Spleen (tissue), 11 donors: ENCODE measurements around the gene RNF214. TPM values are rescaled to one million over a fixed set of nuclear protein-coding genes. Genes with fewer than 3 reads are reported as not detected.

Experiments
- DNase-seq: peaks from one replicate; pipeline ENCODE4 v3.0.0-alpha.2; 2020
- H3K27ac ChIP-seq, 8 donors: fragments of 200-600 bp; sonication (generic) in 7 of 8; 1 replicate in 4 of 8; 2 replicates in 4 of 8; pipeline versions ENCODE4 v1.5.0 to v1.8.0; 2016 to 2021; ENCODE audit warnings: inconsistent platforms in 4 of 8, mild to moderate bottlenecking in 4 of 8, moderate library complexity in 1 of 8
- H3K27me3 ChIP-seq, 7 donors: fragments of 200-600 bp; sonication (generic) in 6 of 7; replicated peaks in 1 of 7; 1 replicate in 4 of 7; 2 replicates in 3 of 7; pipeline versions ENCODE4 v1.5.0 to v1.8.0; 2016 to 2021; ENCODE audit warnings: inconsistent platforms in 3 of 7, mild to moderate bottlenecking in 1 of 7
- H3K36me3 ChIP-seq, 6 donors: fragments of 200-600 bp; sonication (generic) in 5 of 6; 1 replicate in 4 of 6; 2 replicates in 2 of 6; pipeline versions ENCODE4 v1.5.0 to v1.8.0; 2016 to 2021; ENCODE audit warnings: inconsistent platforms in 2 of 6
- H3K4me1 ChIP-seq, 6 donors: fragments of 200-600 bp; sonication (generic) in 5 of 6; 1 replicate in 3 of 6; 2 replicates in 3 of 6; pipeline versions ENCODE4 v1.5.0 to v1.8.0; 2016 to 2021; ENCODE audit warnings: inconsistent platforms in 3 of 6
- H3K4me3 ChIP-seq, 8 donors: fragments of 200-600 bp; sonication (generic) in 7 of 8; 1 replicate in 4 of 8; 2 replicates in 4 of 8; pipeline versions ENCODE4 v1.5.0 to v1.8.0; 2016 to 2021; ENCODE audit warnings: inconsistent platforms in 4 of 8, mild to moderate bottlenecking in 4 of 8, moderate library complexity in 2 of 8
- H3K9me3 ChIP-seq, 8 donors: fragments of 200-600 bp; sonication (generic) in 7 of 8; 1 replicate in 4 of 8; 2 replicates in 4 of 8; pipeline versions ENCODE4 v1.5.0 to v1.8.0; 2016 to 2021; ENCODE audit warnings: inconsistent platforms in 4 of 8
- CTCF ChIP-seq, 11 experiments: fragments of 200-600 bp in 7 of 11; fragments of 450-650 bp in 4 of 11; sonication (generic) in 4 of 11; IDR thresholded peaks in 8 of 11; conservative IDR thresholded peaks in 3 of 11; 1 replicate in 7 of 11; 2 replicates in 4 of 11; pipeline versions ENCODE4 v1.4.0 to v1.8.0; 2016 to 2021; ENCODE audit warnings: antibody characterized with exemption in 11 of 11, inconsistent platforms in 4 of 11, mild to moderate bottlenecking in 1 of 11
- POLR2A ChIP-seq, 3 donors: fragments of 450-650 bp; IDR thresholded peaks; one replicate each; pipeline ENCODE4 v1.5.1; 2017; ENCODE audit warnings: antibody characterized with exemption in 3 of 3, mild to moderate bottlenecking in 1 of 3
- POLR2AphosphoS5 ChIP-seq, 3 donors: sonication (generic); formaldehyde crosslinking; IDR thresholded peaks; one replicate each; pipeline ENCODE4 v1.5.1; 2017; ENCODE audit warnings: antibody characterized with exemption in 3 of 3
- WGBS, 5 donors: extraction: QIAGEN DNeasy Blood & Tissue Kit in 3 of 5; methylation state at CpG; one replicate each; pipeline versions ENCODE4 v1.1.5 to v1.1.7; 2013 to 2018; 5-methylcytosine and 5-hydroxymethylcytosine counted together
- intact Hi-C: fragments of 100-400 bp; cut with DNase I; formaldehyde crosslinking; loops from one replicate; pipeline ENCODE4 v1.15.0; 2023; ENCODE audit warnings: low total_unique reads
- polyA plus RNA-seq, 3 donors: library from polyadenylated mRNA; stranded (reverse); fragments of 200-250 nt; gene quantifications; one replicate each; pipeline ENCODE4 v1.2.1, GENCODE V29; 2013
- total RNA-seq, 7 donors: library from RNA; depleted of rRNA in 3 of 7; stranded (reverse); fragments of >200 nt in 3 of 7; fragmentation: NEBNext Ultra II Directional in 4 of 7; extraction: Animal tissue kit (Norgen Biotek cat#: 25700) in 4 of 7; gene quantifications; one replicate each; pipeline versions ENCODE4 v1.1.0 to v1.2.1, GENCODE V29; 2016 to 2021
- donor health status: healthy with polysubstance abuse.
- donor health status: DM: no; HTN: no; CAD: no; lungs with moderate emphysema.
- donor health status: DM: no; HTN: no; CAD: no.
- donor health status: Bipolar disorder and iron deficiency.
- donor health status: healthy.
- donor health status: DM: no; HTN: no; CAD: no.
- donor health status: DM: yes; HTN: yes; CAD: no.

The RNF214 gene
- total and polyA plus RNA-seq, 10 donors: 5.6 to 29.6 (median 19.6) TPM

GRCh38 chr11:117223741-117224689 lies 8.5 kb upstream of the RNF214 start:
- H3K4me3 ChIP-seq: no peak overlapping the region
- no peak for DNase-seq
- no peaks in the 10 kb centered on the region for H3K9me3 ChIP-seq
- H3K27me3 ChIP-seq: no peaks in the 10 kb centered on the region
- intact Hi-C loops: loop anchor here (10.0 kb wide), 2 partner anchors 119 to 349 kb away; no protein-coding TSS in a partner anchor
- peaks cover 1 to 77% (median 45%) of the 10 kb centered on the region in 6 donors for H3K4me1 ChIP-seq
- H3K36me3 ChIP-seq: peaks cover 2 to 100% (median 96%) of the 10 kb centered on the region in 6 donors
- peak overlapping the region in 3 of 8 donors; percentile 45 to 78 (median 76) for H3K27ac ChIP-seq
- WGBS, 5 donors: 79 to 89% (median 85%) methylated on average over 16 to 17 of the region's 17 CpGs
- TF ChIP-seq POLR2AphosphoS5 (IDR thresholded peaks at IDR 0.05): no peak
- no peak for TF ChIP-seq CTCF (IDR thresholded peaks at IDR 0.05 in 8 of 11, conservative IDR thresholded peaks at IDR 0.05 in 3 of 11)

GRCh38 chr11:117225553-117226170 lies 6.8 kb upstream of the RNF214 start:
- DNase-seq: no peak
- intact Hi-C loops: loop anchor here (10.0 kb wide), 2 partner anchors 121 to 351 kb away; no protein-coding TSS in a partner anchor
- H3K4me1 ChIP-seq: peaks cover 17 to 77% (median 53%) of the 10 kb centered on the region in 6 donors
- 92 to 97% (median 94%) methylated on average over 9 of the region's 9 CpGs for WGBS, 5 donors
- H3K9me3 ChIP-seq: no peaks in the 10 kb centered on the region
- no peak overlapping the region for H3K4me3 ChIP-seq
- TF ChIP-seq CTCF (IDR thresholded peaks at IDR 0.05 in 8 of 11, conservative IDR thresholded peaks at IDR 0.05 in 3 of 11) (no peak), POLR2A (IDR thresholded peaks at IDR 0.05) (no peak), POLR2AphosphoS5 (IDR thresholded peaks at IDR 0.05) (no peak)
- peaks cover 2 to 96% (median 88%) of the 10 kb centered on the region in 6 donors for H3K36me3 ChIP-seq
- H3K27ac ChIP-seq: no peak overlapping the region
- H3K27me3 ChIP-seq: no peaks in the 10 kb centered on the region

- Histone ChIP-seq H3K36me3 (peaks cover 2 to 86% (median 78%) of the 10 kb centered on the region in 6 donors), H3K9me3 (no peaks in the 10 kb centered on the region), H3K27me3 (no peaks in the 10 kb centered on the region), H3K4me1 (peaks cover 25 to 78% (median 59%) of the 10 kb centered on the region in 6 donors), H3K4me3 (no peak overlapping the region), H3K27ac (no peak overlapping the region)
- 68 to 75% (median 72%) methylated on average over 19 of the region's 19 CpGs for WGBS, 5 donors
- peak; percentile 26 to 42 (median 37) for TF ChIP-seq POLR2AphosphoS5 (IDR thresholded peaks at IDR 0.05)
- peak; percentile 70 to 91 (median 87) for TF ChIP-seq CTCF (IDR thresholded peaks at IDR 0.05 in 8 of 11, conservative IDR thresholded peaks at IDR 0.05 in 3 of 11)
- no peak for TF ChIP-seq POLR2A (IDR thresholded peaks at IDR 0.05)
- intact Hi-C loops: loop anchor here (10.0 kb wide), 2 partner anchors 122 to 352 kb away; no protein-coding TSS in a partner anchor
- no peak for DNase-seq
These were observed 5.8 kb upstream of the RNF214 start for GRCh38 chr11:117226388-117227385.
